Measurements from ENCODE around the gene WDR62. TPM values are rescaled to one million over a fixed set of nuclear protein-coding genes. Genes with fewer than 3 reads are reported as not detected.

Gene WDR62
- total RNA-seq, 6 donors from 2014 or later: 1.00 to 7.6 (median 2.4) TPM

- peaks cover 0 to 11% (median 4%) of the 10 kb centered on the region in 4 donors for H3K4me1 ChIP-seq
- H3K36me3 ChIP-seq: peaks cover 0 to 9% (median 3%) of the 10 kb centered on the region in 4 donors
- TF ChIP-seq CTCF (IDR thresholded peaks at IDR 0.05): no peak
- no peak for TF ChIP-seq EP300 (IDR thresholded peaks at IDR 0.05)
- TF ChIP-seq POLR2AphosphoS5 (IDR thresholded peaks at IDR 0.05): no peak
- TF ChIP-seq POLR2A (IDR thresholded peaks at IDR 0.05): no peak
- WGBS, 2 donors: 96 to 100% methylated on average over 2 of the region's 2 CpGs
- no peaks in the 10 kb centered on the region for H3K27me3 ChIP-seq
- no peak overlapping the region for H3K4me3 ChIP-seq
- H3K27ac ChIP-seq: no peak overlapping the region
- no peaks in the 10 kb centered on the region for H3K9me3 ChIP-seq
- DNase-seq: no peak
- ATAC-seq (ENCODE audit: low FRiP score in 2 of 2): no peak
Measured at GRCh38 chr19:36043952-36044351, 10.7 kb upstream of the WDR62 start.

- Histone ChIP-seq H3K36me3 (no peaks in the 10 kb centered on the region), H3K4me1 (peaks cover 0 to 10% (median 1%) of the 10 kb centered on the region in 4 donors), H3K9me3 (no peaks in the 10 kb centered on the region), H3K27me3 (no peaks in the 10 kb centered on the region), H3K4me3 (no peak overlapping the region), H3K27ac (no peak overlapping the region)
- no peak for ATAC-seq (ENCODE audit: low FRiP score in 2 of 2)
- no peak for TF ChIP-seq POLR2A (IDR thresholded peaks at IDR 0.05)
- no peak for TF ChIP-seq EP300 (IDR thresholded peaks at IDR 0.05)
- TF ChIP-seq CTCF (IDR thresholded peaks at IDR 0.05): no peak
- TF ChIP-seq POLR2AphosphoS5 (IDR thresholded peaks at IDR 0.05): no peak
- no peak for DNase-seq
- 94% methylated on average over 5 of the region's 5 CpGs for WGBS, 2 donors
Measured at GRCh38 chr19:36046443-36047050, 8.2 kb upstream of the WDR62 start.

GRCh38 chr19:36047835-36048234 is 6.9 kb upstream of the WDR62 start:
- DNase-seq: no peak
- Histone ChIP-seq H3K27ac (no peak overlapping the region), H3K4me3 (no peak overlapping the region), H3K9me3 (no peaks in the 10 kb centered on the region), H3K4me1 (peaks cover 0 to 4% (median 1%) of the 10 kb centered on the region in 4 donors), H3K27me3 (no peaks in the 10 kb centered on the region), H3K36me3 (no peaks in the 10 kb centered on the region)
- no peak for ATAC-seq (ENCODE audit: low FRiP score in 2 of 2)
- no peak for TF ChIP-seq POLR2AphosphoS5 (IDR thresholded peaks at IDR 0.05)
- TF ChIP-seq POLR2A (IDR thresholded peaks at IDR 0.05): no peak
- TF ChIP-seq EP300 (IDR thresholded peaks at IDR 0.05): no peak
- TF ChIP-seq CTCF (IDR thresholded peaks at IDR 0.05): no peak

GRCh38 chr19:36049080-36049698 is 5.5 kb upstream of the WDR62 start:
- Histone ChIP-seq H3K4me3 (no peak overlapping the region), H3K27me3 (no peaks in the 10 kb centered on the region), H3K27ac (no peak overlapping the region), H3K4me1 (peaks cover 0 to 11% (median 5%) of the 10 kb centered on the region in 4 donors), H3K9me3 (no peaks in the 10 kb centered on the region), H3K36me3 (no peaks in the 10 kb centered on the region)
- TF ChIP-seq EP300 (IDR thresholded peaks at IDR 0.05) (no peak), POLR2A (IDR thresholded peaks at IDR 0.05) (no peak)
- WGBS, 2 donors: 92 to 96% methylated on average over 4 of the region's 4 CpGs
- DNase-seq: no peak
- no peak for ATAC-seq (ENCODE audit: low FRiP score in 2 of 2)

GRCh38 chr19:36051236-36051635 is 3.5 kb upstream of the WDR62 start:
- Histone ChIP-seq H3K9me3 (no peaks in the 10 kb centered on the region), H3K4me3 (no peak overlapping the region), H3K4me1 (peaks cover 7 to 20% (median 14%) of the 10 kb centered on the region in 4 donors), H3K27ac (no peak overlapping the region), H3K36me3 (no peaks in the 10 kb centered on the region), H3K27me3 (no peaks in the 10 kb centered on the region)
- WGBS, 2 donors: 76 to 82% methylated on average over 3 of the region's 3 CpGs
- DNase-seq: no peak
- TF ChIP-seq POLR2AphosphoS5 (IDR thresholded peaks at IDR 0.05) (no peak), POLR2A (IDR thresholded peaks at IDR 0.05) (no peak), EP300 (IDR thresholded peaks at IDR 0.05) (no peak), CTCF (IDR thresholded peaks at IDR 0.05) (no peak)
- ATAC-seq (ENCODE audit: low FRiP score in 2 of 2): no peak
